Mucosa of stomach (tissue), 1 donor: Measurements from ENCODE around the gene IL1F10.

Experiments
- H3K27me3 ChIP-seq: one replicate; pipeline ENCODE4 v1.7.0; 2013; ENCODE audit warnings: mild to moderate bottlenecking, low read length; ENCODE audit not compliant: control insufficient read depth, insufficient read depth
- H3K36me3 ChIP-seq: one replicate; pipeline ENCODE4 v1.7.0; 2013; ENCODE audit warnings: low read length; ENCODE audit not compliant: control insufficient read depth, insufficient read depth
- H3K4me1 ChIP-seq: one replicate; pipeline ENCODE4 v1.7.0; 2013; ENCODE audit warnings: mild to moderate bottlenecking, low read length; ENCODE audit not compliant: control insufficient read depth, insufficient read depth
- H3K4me3 ChIP-seq: one replicate; pipeline ENCODE4 v1.7.0; 2013; ENCODE audit warnings: low read length
- H3K9ac ChIP-seq: one replicate; pipeline ENCODE4 v1.7.0; 2013; ENCODE audit warnings: mild to moderate bottlenecking, low read length, moderate library complexity
- H3K9me3 ChIP-seq: one replicate; pipeline ENCODE4 v1.7.0; 2013; ENCODE audit warnings: mild to moderate bottlenecking, low read length, moderate library complexity; ENCODE audit not compliant: control insufficient read depth
- donor health status: Pancreatic carcinoma.

The IL1F10 gene

DNA sequence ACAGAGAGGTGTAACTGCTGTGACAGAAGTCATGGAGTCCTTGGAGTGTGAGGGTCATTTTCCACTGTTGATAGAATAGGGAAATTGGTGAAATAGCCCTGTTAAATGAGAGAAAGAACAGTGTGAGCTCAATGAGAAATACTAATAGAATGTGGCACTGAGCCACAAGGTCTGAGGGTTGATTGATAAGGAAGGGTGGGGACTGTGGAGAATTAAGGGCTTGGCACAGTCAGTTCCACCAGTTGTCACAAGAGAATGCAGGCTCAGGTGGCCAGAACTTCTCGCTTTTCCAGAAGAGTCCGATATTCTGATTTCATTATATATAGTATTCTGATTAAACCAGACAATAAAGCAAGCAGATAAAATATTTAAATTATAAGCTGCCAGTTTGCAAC lies 50.5 kb downstream of the IL1F10 start:
- H3K4me3 ChIP-seq: peak overlapping the region; percentile 74
- no peaks in the 10 kb centered on the region for H3K9me3 ChIP-seq
- no peaks in the 10 kb centered on the region for H3K36me3 ChIP-seq
- peak overlapping the region; percentile 88 for H3K9ac ChIP-seq
- no peaks in the 10 kb centered on the region for H3K27me3 ChIP-seq
- peaks cover 34% of the 10 kb centered on the region for H3K4me1 ChIP-seq

DNA sequence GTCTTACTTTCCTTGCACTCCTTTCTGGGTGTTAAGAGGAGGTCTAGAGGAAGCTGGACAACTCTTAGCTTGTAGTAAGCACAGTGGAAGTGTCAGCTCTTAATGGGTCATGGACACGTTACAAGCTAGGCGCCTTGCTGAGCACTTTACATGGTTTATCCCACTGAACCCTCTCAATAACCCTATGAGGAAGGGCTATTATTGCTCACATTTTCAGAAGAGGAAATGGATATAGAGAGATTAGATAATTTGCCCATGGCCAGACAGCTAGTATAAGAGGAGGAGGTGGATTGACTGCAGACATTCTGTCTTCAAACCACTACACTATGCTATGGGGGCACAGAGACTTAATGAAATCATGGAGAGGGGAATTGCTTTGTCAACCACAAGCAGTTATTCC lies 51.3 kb downstream of the IL1F10 start:
- H3K4me3 ChIP-seq: no peak overlapping the region

DNA sequence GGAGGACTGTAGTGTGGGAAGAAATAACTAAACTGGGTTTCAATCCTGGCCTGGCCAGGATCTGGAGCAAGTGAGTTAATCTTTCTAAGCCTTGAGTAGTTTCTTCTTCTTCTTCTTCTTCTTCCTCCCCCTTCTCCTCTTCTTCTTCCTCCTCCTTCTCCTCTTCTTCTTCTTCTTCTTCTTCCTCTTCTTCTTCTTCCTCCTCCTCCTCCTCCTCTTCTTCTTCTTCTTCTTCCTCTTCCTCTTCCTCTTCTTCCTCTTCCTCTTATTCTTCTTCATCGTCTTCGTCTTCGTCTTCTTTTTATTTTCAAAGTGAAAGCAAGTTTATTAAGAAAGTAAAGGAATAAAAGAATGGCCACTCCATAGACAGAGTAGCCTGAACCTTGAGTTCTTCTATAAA lies 53.1 kb downstream of the IL1F10 start:
- H3K9me3 ChIP-seq: no peaks in the 10 kb centered on the region
- H3K36me3 ChIP-seq: no peaks in the 10 kb centered on the region
- no peaks in the 10 kb centered on the region for H3K27me3 ChIP-seq
- no peak overlapping the region for H3K4me3 ChIP-seq
- H3K9ac ChIP-seq: no peak overlapping the region
- H3K4me1 ChIP-seq: peaks cover 48% of the 10 kb centered on the region

More for the DNA sequence above, 51.3 kb downstream of the IL1F10 start:
- Histone ChIP-seq H3K4me1 (peaks cover 43% of the 10 kb centered on the region), H3K9me3 (no peaks in the 10 kb centered on the region), H3K27me3 (no peaks in the 10 kb centered on the region), H3K36me3 (no peaks in the 10 kb centered on the region), H3K9ac (peak overlapping the region; percentile 45)

DNA sequence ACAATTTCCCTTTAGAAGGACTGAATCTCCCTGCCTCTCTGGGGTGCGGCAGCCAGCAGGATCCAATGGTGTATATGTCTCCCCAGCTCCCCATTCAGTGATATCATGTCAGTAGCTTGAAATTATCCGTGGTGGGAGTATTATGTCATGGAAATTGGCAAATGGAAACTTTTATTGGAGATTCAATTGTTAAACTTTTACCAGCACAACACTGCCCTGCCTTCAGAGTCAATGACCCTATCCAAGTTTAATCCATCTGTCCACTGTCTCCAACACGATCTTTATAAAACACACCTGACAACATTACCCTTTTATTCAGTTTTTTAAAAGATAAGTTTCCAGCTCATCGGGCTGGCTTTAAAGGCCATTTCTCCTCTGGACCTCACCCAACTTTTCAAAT lies 54.6 kb downstream of the IL1F10 start:
- H3K36me3 ChIP-seq: no peaks in the 10 kb centered on the region
- H3K27me3 ChIP-seq: no peaks in the 10 kb centered on the region
- no peaks in the 10 kb centered on the region for H3K9me3 ChIP-seq
- H3K9ac ChIP-seq: no peak overlapping the region
- H3K4me1 ChIP-seq: peaks cover 33% of the 10 kb centered on the region
- no peak overlapping the region for H3K4me3 ChIP-seq

DNA sequence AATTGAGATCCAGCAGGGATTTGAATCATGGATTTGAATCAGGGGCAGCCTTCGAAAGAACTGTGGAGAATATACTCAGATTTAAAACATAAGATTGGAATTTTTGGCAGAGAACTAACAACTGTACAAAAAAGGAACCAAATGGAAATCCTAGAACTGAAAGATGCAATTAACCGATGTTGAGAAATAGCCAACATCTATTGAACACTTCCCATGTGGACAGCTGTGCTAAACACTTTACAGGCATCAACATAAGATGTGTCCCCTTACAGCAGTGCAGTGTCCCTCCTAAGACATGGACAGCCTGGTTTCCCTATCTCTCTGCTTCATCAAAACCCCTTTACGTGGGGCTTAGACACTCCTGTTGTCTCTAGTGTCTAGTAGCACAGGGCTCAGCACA lies 56.0 kb downstream of the IL1F10 start:
- Histone ChIP-seq H3K36me3 (peaks cover 3% of the 10 kb centered on the region), H3K9me3 (no peaks in the 10 kb centered on the region), H3K27me3 (no peaks in the 10 kb centered on the region), H3K4me3 (no peak overlapping the region), H3K4me1 (peaks cover 26% of the 10 kb centered on the region), H3K9ac (no peak overlapping the region)

DNA sequence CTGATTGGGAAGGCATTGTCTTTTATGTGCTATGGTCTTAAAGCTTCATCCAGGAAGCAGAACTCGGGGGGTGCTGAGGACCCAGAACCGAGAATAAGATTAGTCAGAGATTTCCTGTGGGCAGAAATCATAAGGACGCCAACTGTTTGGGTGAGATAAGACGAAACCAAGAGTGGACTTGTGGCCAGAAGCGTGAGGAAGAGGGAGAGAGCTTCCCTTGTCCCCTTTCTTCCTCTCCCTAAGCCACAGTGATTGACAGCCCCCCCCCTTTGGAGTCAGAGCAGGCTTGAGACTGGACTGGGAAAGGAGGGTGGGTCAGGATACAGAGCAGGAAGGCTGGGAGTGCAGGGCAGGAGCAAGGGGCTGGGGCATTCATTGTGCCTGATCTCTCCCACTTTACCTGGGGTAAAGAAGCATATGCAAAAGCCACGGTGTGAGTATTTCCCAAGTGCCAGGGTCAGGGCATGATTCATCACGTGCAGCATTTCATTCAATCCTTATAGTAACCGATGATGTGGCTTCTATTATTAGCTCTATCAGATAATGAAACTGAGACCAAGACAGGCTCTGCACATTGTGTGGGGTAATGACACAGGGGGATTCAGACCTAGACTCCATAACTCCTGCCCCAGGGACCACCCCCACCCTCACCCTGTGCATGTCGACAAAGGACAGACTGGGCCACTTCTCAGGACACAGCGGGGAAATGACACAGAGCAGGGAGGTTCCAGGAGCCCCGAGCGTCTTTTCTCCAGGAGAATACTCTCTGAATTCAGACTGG lies 56.6 kb downstream of the IL1F10 start:
- Histone ChIP-seq H3K27me3 (no peaks in the 10 kb centered on the region), H3K9ac (no peak overlapping the region), H3K9me3 (no peaks in the 10 kb centered on the region), H3K4me3 (no peak overlapping the region), H3K4me1 (peaks cover 28% of the 10 kb centered on the region), H3K36me3 (peaks cover 3% of the 10 kb centered on the region)
